Measurements from ENCODE around the gene SLC35E3. TPM values are rescaled to one million over a fixed set of nuclear protein-coding genes. Genes with fewer than 3 reads are reported as not detected.

The SLC35E3 gene
- total RNA-seq, 1 donor: 5.8 TPM

DNA sequence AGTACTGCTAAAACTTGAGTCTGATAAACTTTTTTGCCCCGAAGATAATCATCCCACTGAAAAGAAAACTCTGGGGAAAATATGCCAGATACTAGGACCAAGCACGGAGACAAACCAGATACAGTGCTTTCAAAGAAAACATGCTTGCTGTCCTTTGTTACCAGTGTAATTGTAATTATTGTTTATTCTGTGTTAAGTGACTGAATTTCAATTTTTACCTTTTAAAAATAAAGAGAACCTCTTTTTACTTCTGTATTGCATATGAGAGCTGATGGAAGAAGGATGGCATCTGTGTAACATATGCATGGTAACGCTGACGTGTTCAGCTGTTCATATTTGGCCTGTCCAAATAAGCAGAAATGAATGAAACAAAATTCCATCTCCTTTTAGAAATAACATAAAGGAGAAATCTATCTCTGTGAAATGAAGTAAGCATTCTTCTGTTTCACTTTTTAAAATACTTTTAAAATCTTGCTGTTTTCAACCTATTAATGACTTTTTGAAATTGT is 22.5 kb downstream of the SLC35E3 start:
- no peaks in the 10 kb centered on the region for H3K79me2 ChIP-seq (ENCODE audit: insufficient read depth, low read length)
- no peak overlapping the region for H3K4me2 ChIP-seq (ENCODE audit: insufficient read depth, low read length)
- no peaks in the 10 kb centered on the region for H4K20me1 ChIP-seq (ENCODE audit: insufficient read depth, low read length)
- H2AFZ ChIP-seq (ENCODE audit: low read length): no peak overlapping the region
- no peaks in the 10 kb centered on the region for H3K9me3 ChIP-seq (ENCODE audit: low read depth, low read length)
- H3K4me1 ChIP-seq (ENCODE audit: insufficient read depth, low read length): no peaks in the 10 kb centered on the region
- DNase-seq (ENCODE audit: insufficient read length, low spot score, missing footprints): no peak
- H3K27ac ChIP-seq (ENCODE audit: low read depth, low read length): no peak overlapping the region
- TF ChIP-seq, protein P1, sequence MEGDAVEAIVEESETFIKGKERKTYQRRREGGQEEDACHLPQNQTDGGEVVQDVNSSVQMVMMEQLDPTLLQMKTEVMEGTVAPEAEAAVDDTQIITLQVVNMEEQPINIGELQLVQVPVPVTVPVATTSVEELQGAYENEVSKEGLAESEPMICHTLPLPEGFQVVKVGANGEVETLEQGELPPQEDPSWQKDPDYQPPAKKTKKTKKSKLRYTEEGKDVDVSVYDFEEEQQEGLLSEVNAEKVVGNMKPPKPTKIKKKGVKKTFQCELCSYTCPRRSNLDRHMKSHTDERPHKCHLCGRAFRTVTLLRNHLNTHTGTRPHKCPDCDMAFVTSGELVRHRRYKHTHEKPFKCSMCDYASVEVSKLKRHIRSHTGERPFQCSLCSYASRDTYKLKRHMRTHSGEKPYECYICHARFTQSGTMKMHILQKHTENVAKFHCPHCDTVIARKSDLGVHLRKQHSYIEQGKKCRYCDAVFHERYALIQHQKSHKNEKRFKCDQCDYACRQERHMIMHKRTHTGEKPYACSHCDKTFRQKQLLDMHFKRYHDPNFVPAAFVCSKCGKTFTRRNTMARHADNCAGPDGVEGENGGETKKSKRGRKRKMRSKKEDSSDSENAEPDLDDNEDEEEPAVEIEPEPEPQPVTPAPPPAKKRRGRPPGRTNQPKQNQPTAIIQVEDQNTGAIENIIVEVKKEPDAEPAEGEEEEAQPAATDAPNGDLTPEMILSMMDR (IDR thresholded peaks at IDR 0.05; ENCODE audit: extremely low read depth, low read depth, low read length): no peak
- no peaks in the 10 kb centered on the region for H3K27me3 ChIP-seq (ENCODE audit: insufficient read depth, low read length)
- H3K4me3 ChIP-seq (ENCODE audit: insufficient read depth, low read length): no peak overlapping the region
- H3K36me3 ChIP-seq (ENCODE audit: insufficient read depth, low read length): peaks cover 8% of the 10 kb centered on the region

DNA sequence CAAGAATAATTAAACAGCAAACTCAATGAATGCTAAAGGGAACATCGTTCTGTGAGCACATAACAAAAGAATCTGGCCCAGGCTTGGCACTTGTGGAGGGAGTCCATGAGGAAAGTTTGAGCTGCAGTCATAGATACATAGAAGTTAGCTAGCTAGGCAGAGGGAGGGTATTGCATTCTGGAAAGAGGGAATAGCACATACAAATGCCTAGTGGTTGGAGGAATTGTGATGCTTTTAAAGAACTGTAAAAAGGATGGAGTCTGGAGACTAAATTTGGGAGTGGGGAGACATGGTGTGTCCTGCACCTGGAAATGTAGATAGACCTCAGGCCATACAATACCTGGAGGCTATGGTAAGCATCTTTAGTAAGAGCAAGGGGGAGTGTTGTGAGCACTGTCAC is 24.0 kb downstream of the SLC35E3 start:
- no peak overlapping the region for H2AFZ ChIP-seq (ENCODE audit: low read length)
- TF ChIP-seq, protein P1 (IDR thresholded peaks at IDR 0.05; ENCODE audit: extremely low read depth, low read depth, low read length): no peak
- peaks cover 8% of the 10 kb centered on the region for H3K36me3 ChIP-seq (ENCODE audit: insufficient read depth, low read length)
- H3K79me2 ChIP-seq (ENCODE audit: insufficient read depth, low read length): no peaks in the 10 kb centered on the region
- no peak for DNase-seq (ENCODE audit: insufficient read length, low spot score, missing footprints)
- H3K4me2 ChIP-seq (ENCODE audit: insufficient read depth, low read length): no peak overlapping the region
- H3K4me3 ChIP-seq (ENCODE audit: insufficient read depth, low read length): no peak overlapping the region
- H3K4me1 ChIP-seq (ENCODE audit: insufficient read depth, low read length): no peaks in the 10 kb centered on the region
- H4K20me1 ChIP-seq (ENCODE audit: insufficient read depth, low read length): no peaks in the 10 kb centered on the region
- no peak overlapping the region for H3K27ac ChIP-seq (ENCODE audit: low read depth, low read length)
- H3K27me3 ChIP-seq (ENCODE audit: insufficient read depth, low read length): no peaks in the 10 kb centered on the region
- H3K9me3 ChIP-seq (ENCODE audit: low read depth, low read length): no peaks in the 10 kb centered on the region

DNA sequence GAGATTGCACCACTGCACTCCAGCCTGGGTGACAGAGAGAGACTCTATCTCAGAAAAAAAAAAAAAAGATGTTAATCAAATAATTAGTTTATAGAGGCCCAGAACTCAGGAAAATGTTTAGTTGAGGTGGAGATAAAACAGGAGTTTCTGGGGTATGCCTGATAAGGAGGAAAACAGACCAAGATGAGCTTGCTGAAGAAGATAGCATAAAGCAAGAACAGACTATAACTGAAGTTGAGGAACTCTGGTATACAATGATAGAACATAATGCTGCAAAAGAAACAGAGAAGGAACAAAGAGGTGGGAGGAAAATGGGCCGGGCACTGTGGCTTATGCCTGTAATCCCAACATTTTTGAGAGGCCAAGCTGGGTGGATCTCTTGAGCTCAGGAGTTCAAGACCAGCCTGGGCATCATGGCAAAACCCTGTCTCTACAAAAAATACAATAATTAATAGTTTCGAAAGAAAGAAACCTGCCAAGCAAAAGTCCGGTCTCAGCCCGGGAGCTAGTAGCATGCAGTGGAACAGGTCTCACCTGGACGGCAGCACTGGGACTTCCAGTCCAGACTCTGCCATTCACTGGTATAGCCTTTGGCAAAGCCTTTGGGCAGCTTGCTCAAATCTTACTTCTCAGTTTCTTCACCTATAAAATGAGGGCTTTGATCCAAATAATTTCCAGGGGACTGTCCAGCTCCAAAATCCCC is 25.4 kb downstream of the SLC35E3 start:
- no peak overlapping the region for H3K27ac ChIP-seq (ENCODE audit: low read depth, low read length)
- no peak overlapping the region for H3K4me3 ChIP-seq (ENCODE audit: insufficient read depth, low read length)
- peaks cover 8% of the 10 kb centered on the region for H3K36me3 ChIP-seq (ENCODE audit: insufficient read depth, low read length)
- TF ChIP-seq, protein P1 (IDR thresholded peaks at IDR 0.05; ENCODE audit: extremely low read depth, low read depth, low read length): no peak
- H3K27me3 ChIP-seq (ENCODE audit: insufficient read depth, low read length): no peaks in the 10 kb centered on the region
- H3K9me3 ChIP-seq (ENCODE audit: low read depth, low read length): no peaks in the 10 kb centered on the region
- H4K20me1 ChIP-seq (ENCODE audit: insufficient read depth, low read length): no peaks in the 10 kb centered on the region
- no peaks in the 10 kb centered on the region for H3K4me1 ChIP-seq (ENCODE audit: insufficient read depth, low read length)
- H2AFZ ChIP-seq (ENCODE audit: low read length): no peak overlapping the region
- DNase-seq (ENCODE audit: insufficient read length, low spot score, missing footprints): no peak
- H3K4me2 ChIP-seq (ENCODE audit: insufficient read depth, low read length): no peak overlapping the region
- H3K79me2 ChIP-seq (ENCODE audit: insufficient read depth, low read length): no peaks in the 10 kb centered on the region

DNA sequence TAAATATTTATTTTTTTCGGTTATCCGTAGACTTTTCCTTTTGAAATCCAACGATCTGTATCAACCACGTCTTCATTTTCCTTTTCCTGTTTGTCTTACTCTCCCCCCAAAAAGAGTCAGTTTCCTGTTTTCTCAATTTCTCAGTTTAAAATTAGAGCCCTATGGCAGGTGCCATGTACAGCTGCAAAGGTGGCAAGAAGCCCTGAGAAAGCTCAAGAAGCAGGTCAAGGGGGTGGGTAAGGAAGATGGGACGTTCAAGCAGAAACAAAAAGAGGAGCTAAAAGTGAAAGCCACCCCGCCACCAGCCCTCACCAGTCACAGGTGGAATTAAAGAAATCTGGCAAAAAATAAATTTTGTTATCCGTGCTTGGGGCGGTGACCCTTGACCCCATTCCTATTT is 26.7 kb downstream of the SLC35E3 start:
- no peaks in the 10 kb centered on the region for H3K27me3 ChIP-seq (ENCODE audit: insufficient read depth, low read length)
- no peak overlapping the region for H2AFZ ChIP-seq (ENCODE audit: low read length)
- no peaks in the 10 kb centered on the region for H3K79me2 ChIP-seq (ENCODE audit: insufficient read depth, low read length)
- no peaks in the 10 kb centered on the region for H4K20me1 ChIP-seq (ENCODE audit: insufficient read depth, low read length)
- TF ChIP-seq, protein P1 (IDR thresholded peaks at IDR 0.05; ENCODE audit: extremely low read depth, low read depth, low read length): no peak
- H3K9me3 ChIP-seq (ENCODE audit: low read depth, low read length): no peaks in the 10 kb centered on the region
- no peak for DNase-seq (ENCODE audit: insufficient read length, low spot score, missing footprints)
- H3K4me1 ChIP-seq (ENCODE audit: insufficient read depth, low read length): no peaks in the 10 kb centered on the region
- no peak overlapping the region for H3K4me2 ChIP-seq (ENCODE audit: insufficient read depth, low read length)
- no peaks in the 10 kb centered on the region for H3K36me3 ChIP-seq (ENCODE audit: insufficient read depth, low read length)
- H3K27ac ChIP-seq (ENCODE audit: low read depth, low read length): no peak overlapping the region
- H3K4me3 ChIP-seq (ENCODE audit: insufficient read depth, low read length): no peak overlapping the region
